ENCODE measurements around the gene ST7.

Gene ST7

GRCh38 chr7:117202511-117202910 is 249.2 kb downstream of the ST7 start:
- DNase-seq = no peak

DNA sequence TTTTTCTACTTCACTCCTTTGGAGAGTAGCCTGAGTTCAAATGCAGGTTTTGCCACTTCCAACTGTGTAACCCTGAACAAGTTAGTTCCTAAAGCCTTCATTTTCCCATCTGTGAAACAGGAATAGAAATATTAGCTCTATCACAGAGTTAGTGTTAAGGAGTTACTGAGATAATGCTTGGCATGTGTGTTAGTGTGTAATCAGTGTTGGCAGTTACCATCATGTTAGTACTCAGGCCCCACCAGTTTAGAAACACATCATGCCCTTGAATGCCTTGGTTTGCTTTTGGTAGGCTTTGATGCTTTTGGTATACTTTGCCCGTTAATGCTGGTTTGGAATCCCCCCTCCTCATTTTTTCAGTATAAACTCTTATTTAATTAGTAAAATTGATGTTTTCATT is 249.9 kb downstream of the ST7 start:
- DNase-seq = no peak

DNA sequence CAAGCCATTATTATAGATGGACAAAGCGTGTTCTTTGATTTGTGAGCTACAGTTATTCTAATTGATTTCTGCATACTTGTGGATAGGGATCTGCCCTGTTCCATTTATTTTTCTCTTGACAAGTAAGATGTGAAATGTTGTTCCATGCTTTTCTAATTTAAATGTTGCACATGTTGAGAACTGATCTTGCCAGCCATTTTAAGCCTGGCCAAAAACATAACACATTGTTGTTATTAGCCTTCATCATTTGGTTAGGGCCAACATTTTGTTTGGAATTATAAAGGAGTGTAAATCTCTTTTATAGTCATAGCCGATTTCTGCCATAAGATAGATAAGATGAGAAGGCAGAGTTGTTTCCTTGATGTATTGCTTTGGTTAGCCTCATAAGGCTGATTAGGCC is 252.6 kb downstream of the ST7 start:
- no peak for DNase-seq

GRCh38 chr7:117208257-117208656 is 255.0 kb downstream of the ST7 start:
- DNase-seq = no peak

- DNase-seq = no peak
Measured at GRCh38 chr7:117210397-117210796, 257.1 kb downstream of the ST7 start.

- DNase-seq = no peak
Measured at GRCh38 chr7:117210908-117211307, 257.6 kb downstream of the ST7 start.

DNA sequence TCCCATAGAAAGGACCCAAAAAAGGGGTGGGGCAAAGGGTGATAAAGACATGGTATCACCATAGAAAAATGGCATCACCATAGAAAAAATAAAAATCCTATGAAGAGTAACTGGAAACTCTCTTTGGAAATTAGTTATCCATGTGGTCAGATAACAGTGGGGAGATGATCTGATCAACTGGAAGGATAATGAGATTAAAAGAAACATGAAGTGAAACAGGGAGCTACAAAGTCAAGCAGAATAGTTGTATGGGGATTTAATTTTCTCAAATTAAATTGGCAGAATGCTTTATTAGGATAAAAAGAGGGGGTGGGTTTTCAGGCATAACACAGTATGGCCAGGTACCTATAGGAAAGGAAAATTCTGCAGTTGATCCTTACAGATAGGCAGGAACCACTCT is 258.3 kb downstream of the ST7 start:
- DNase-seq = no peak

- DNase-seq = no peak
Measured at GRCh38 chr7:117212969-117213877, 259.9 kb downstream of the ST7 start.

GRCh38 chr7:117216010-117216409 is 262.7 kb downstream of the ST7 start:
- no peak for DNase-seq

- DNase-seq = no peak
Measured at GRCh38 chr7:117216436-117217069, 263.3 kb downstream of the ST7 start.

- DNase-seq = no peak
Measured at GRCh38 chr7:117217106-117218035, 264.1 kb downstream of the ST7 start.

- no peak for DNase-seq
Measured at GRCh38 chr7:117218700-117219099, 265.4 kb downstream of the ST7 start.

GRCh38 chr7:117219485-117219884 is 266.2 kb downstream of the ST7 start:
- no peak for DNase-seq

DNA sequence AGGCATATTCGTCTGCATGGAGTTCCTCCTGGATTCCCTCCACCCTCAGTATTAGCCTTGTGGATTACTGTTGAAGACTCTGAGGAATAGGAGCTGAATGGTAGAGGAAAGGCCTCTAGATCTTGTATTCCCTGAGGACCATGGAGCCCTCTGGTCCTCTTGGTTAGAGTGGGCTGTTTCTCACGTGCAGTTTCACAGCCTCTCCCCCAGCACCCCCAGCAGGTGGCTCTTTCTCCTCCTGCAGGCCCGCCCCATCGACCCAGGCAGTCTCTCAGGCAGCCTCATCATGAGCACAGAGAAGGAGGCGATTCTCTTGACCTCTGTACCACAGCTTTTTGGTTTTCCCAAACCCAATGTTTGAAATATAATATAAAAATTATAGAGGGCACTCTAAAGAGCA is 267.5 kb downstream of the ST7 start:
- no peak for DNase-seq

GRCh38 chr7:117225536-117225935 is 272.2 kb downstream of the ST7 start:
- no peak for DNase-seq

- DNase-seq = no peak
Measured at GRCh38 chr7:117227091-117227490, 273.8 kb downstream of the ST7 start.

DNA sequence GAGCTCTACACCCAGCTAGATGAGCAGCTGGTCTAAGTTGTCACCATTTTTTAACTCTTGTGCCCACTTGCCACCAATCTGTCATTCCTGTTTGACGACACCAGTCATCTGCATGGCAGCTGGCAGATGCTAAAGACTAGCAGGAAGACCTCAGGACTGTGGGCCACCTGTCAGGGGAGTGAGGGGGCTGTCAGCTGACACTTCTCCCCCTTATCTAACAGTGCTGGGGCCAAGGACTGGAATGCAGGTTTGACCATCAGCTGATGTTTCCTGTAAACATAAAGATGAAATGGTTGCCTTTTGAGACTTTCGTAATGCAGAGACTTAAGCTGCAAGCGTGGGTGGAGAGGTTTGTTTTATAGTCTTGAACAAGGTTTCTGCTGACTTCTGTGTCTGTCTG is 276.0 kb downstream of the ST7 start:
- no peak for DNase-seq

DNA sequence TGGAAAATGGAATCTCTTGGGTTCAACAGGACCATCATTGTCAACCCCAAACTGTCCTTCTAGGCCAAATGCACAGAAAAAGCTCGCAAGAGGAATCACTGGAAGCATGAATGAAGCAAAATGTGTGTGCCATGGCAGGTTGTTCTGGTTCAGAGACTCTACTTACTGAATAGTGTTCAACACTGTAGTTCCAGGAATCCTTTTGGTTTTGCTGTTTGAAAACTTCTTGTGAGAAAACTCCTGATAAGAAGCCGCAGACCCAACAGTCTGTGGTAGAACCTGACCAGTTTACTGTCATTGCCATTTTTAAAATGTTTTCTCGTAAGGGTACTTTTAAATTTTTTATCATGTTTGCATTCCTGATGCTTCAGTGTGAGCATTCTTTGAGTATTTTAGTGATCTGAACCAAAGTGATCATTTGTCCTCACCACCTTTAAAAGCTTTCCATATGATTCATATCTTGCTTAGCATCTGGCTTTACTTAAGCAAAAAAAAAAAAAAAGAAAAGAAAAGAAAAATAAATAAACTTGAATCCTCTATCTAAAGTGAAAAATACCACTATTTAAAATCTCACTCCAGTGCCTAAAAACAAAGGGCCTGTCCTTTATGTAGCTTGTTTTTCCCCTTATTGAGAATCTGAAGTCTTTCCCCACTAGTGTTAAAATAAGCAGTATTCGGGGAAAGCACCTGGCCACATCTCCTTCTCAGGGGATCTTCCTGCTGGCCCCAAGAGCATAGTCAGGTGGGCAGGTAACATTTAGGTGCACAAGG is 277.2 kb downstream of the ST7 start:
- DNase-seq = no peak

- DNase-seq = no peak
Measured at GRCh38 chr7:117231047-117231359, 277.7 kb downstream of the ST7 start.

- DNase-seq = no peak
Measured at GRCh38 chr7:117237646-117238045, 284.3 kb downstream of the ST7 start.

DNA sequence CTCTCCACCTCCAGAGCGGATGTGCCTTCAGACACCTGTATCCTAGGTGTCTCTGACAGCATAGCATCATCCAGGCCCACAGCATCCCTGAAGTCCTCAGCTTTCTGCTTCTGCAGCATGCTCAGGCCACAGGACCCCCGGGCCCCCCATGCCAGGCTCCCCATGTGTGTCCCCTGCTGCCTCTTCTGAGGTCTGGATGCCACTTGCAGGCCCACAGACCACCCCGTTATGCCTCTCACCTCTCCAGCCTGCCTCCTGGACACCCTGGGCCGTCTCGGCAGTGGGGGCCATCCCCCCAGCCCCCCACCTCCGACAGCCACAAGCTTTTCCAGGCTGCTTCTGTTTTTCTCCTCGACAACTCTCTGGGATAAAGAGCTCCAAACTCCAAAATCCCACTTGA is 285.2 kb downstream of the ST7 start:
- DNase-seq = no peak

- no peak for DNase-seq
Measured at GRCh38 chr7:117238937-117239336, 285.6 kb downstream of the ST7 start.

GRCh38 chr7:117241088-117241487 is 287.8 kb downstream of the ST7 start:
- DNase-seq = no peak
